Astrocyte (in vitro differentiated cells and primary cell): Measurements from ENCODE around the gene CETN1.

Source experiments
- CTCF ChIP-seq: IDR thresholded peaks from 2 replicates; pipeline ENCODE4 v1.5.1; 2011; ENCODE audit warnings: low read depth, mild to moderate bottlenecking, inconsistent platforms, low read length, moderate library complexity; ENCODE audit not compliant: insufficient read depth
- EZH2 ChIP-seq: IDR thresholded peaks from 2 replicates; pipeline ENCODE4 v1.6.1; 2012; ENCODE audit warnings: mild to moderate bottlenecking, low read length, inconsistent platforms; ENCODE audit not compliant: insufficient read depth

- no peak for TF ChIP-seq CTCF
- TF ChIP-seq EZH2, result no peak
Observed at GRCh38 chr18:595068-595467, 14.9 kb downstream of the CETN1 start.
